ENCODE data around the gene CD82. TPM values are rescaled to one million over a fixed set of nuclear protein-coding genes. Genes with fewer than 3 reads are reported as not detected.

Gene CD82
- total RNA-seq, 1 experiment from 2014 or later = 30.7 TPM

DNA sequence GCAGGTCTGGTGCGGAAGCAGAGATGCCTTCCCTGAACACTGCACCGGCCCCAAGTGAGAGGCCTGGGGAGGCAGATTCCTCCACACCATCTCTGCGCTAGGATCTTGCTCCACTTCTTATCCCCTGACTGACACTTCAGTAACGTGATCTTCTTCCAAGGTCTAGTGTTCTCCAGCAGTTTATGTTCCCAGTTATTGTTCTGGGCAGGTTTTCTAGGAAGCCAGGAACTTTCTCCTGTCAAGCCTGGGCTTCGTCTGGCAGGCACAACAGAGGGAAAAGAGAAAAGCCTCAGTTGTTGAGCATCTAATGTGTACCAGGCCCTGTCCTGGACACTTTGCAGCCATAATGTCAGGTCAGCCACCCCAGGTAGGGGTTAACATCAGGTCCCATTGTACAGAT is 10.5 kb downstream of the CD82 start:
- CTCF ChIA-PET = no interaction called here
- no TSS peak for BruUV-seq (replicated peaks)
- Histone ChIP-seq H3K79me2 (ENCODE audit: low read depth) (no peaks in the 10 kb centered on the region), H3K9me2 (ENCODE audit: insufficient read depth) (no peaks in the 10 kb centered on the region), H3K9me3 (ENCODE audit: insufficient read depth, low read depth) (no peaks in the 10 kb centered on the region), H2AFZ (no peak overlapping the region), H3K27ac (peak overlapping the region; percentile 89), H3K27me3 (ENCODE audit: insufficient read depth, low read depth) (no peaks in the 10 kb centered on the region), H3K4me1 (replicated peaks; ENCODE audit: insufficient read depth) (peaks cover 53% of the 10 kb centered on the region), H4K20me1 (ENCODE audit: insufficient read depth) (no peaks in the 10 kb centered on the region), H3K4me2 (0 out of 2 replicates have a peak overlapping the region, but pooled peaks have one; percentile 56), H3K36me3 (ENCODE audit: low read depth) (no peaks in the 10 kb centered on the region), H3K4me3 (no peak overlapping the region), H3F3A (ENCODE audit: insufficient read depth, low read depth) (peaks cover 13% of the 10 kb centered on the region)
- POLR2A ChIA-PET (ENCODE audit: unreplicated experiment) = no interaction called here
- no peak for DNase-seq
- intact Hi-C loops (cut with micrococcal nuclease; ENCODE audit: unreplicated experiment) = no loop called here
- TF ChIP-seq, protein P1, sequence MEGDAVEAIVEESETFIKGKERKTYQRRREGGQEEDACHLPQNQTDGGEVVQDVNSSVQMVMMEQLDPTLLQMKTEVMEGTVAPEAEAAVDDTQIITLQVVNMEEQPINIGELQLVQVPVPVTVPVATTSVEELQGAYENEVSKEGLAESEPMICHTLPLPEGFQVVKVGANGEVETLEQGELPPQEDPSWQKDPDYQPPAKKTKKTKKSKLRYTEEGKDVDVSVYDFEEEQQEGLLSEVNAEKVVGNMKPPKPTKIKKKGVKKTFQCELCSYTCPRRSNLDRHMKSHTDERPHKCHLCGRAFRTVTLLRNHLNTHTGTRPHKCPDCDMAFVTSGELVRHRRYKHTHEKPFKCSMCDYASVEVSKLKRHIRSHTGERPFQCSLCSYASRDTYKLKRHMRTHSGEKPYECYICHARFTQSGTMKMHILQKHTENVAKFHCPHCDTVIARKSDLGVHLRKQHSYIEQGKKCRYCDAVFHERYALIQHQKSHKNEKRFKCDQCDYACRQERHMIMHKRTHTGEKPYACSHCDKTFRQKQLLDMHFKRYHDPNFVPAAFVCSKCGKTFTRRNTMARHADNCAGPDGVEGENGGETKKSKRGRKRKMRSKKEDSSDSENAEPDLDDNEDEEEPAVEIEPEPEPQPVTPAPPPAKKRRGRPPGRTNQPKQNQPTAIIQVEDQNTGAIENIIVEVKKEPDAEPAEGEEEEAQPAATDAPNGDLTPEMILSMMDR (conservative IDR thresholded peaks at IDR 0.05) = no peak

DNA sequence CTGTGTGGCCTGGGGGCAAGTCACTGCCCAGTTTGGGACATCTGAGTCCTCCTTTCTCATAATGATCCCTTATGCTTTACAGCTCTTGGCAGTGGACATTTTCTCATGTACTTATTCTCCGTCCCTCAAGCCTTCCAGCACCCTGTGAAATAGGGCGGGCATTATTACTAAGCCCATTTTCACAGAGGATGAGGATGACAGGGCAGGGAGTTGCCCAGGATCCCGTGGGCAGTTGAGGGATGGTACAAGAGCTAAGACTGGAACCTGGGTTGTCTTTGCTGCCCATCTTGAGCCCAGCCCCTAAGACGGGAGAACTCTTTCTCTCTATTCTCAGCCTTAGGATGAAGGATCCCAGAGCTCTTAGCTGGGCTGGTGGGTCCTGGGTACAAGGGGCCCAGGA is 11.2 kb downstream of the CD82 start:
- CTCF ChIA-PET = no interaction called here
- POLR2A ChIA-PET (ENCODE audit: unreplicated experiment) = no interaction called here
- intact Hi-C loops (cut with micrococcal nuclease; ENCODE audit: unreplicated experiment) = no loop called here
- TF ChIP-seq, protein P1 (conservative IDR thresholded peaks at IDR 0.05) = no peak
- TF ChIP-seq EZH2 (IDR thresholded peaks at IDR 0.05; ENCODE audit: low read depth) = no peak
- no peaks in the 10 kb centered on the region for H3K9me2 ChIP-seq (ENCODE audit: insufficient read depth)
- BruUV-seq (replicated peaks) = no TSS peak
- no peaks in the 10 kb centered on the region for H3K79me2 ChIP-seq (ENCODE audit: low read depth)
- no peak overlapping the region for H2AFZ ChIP-seq
- peak overlapping the region; percentile 89 for H3K27ac ChIP-seq
- H3K4me3 ChIP-seq = no peak overlapping the region
- no peaks in the 10 kb centered on the region for H3K36me3 ChIP-seq (ENCODE audit: low read depth)
- H3K4me1 ChIP-seq (replicated peaks; ENCODE audit: insufficient read depth) = peaks cover 53% of the 10 kb centered on the region
- peak overlapping the region; percentile 21; the same call in 1 of the 2 replicates for H3K4me2 ChIP-seq
- DNase-seq = no peak
- H3K27me3 ChIP-seq (ENCODE audit: insufficient read depth, low read depth) = no peaks in the 10 kb centered on the region
- peaks cover 13% of the 10 kb centered on the region for H3F3A ChIP-seq (ENCODE audit: insufficient read depth, low read depth)
- no peaks in the 10 kb centered on the region for H4K20me1 ChIP-seq (ENCODE audit: insufficient read depth)
- H3K9me3 ChIP-seq (ENCODE audit: insufficient read depth, low read depth) = no peaks in the 10 kb centered on the region

DNA sequence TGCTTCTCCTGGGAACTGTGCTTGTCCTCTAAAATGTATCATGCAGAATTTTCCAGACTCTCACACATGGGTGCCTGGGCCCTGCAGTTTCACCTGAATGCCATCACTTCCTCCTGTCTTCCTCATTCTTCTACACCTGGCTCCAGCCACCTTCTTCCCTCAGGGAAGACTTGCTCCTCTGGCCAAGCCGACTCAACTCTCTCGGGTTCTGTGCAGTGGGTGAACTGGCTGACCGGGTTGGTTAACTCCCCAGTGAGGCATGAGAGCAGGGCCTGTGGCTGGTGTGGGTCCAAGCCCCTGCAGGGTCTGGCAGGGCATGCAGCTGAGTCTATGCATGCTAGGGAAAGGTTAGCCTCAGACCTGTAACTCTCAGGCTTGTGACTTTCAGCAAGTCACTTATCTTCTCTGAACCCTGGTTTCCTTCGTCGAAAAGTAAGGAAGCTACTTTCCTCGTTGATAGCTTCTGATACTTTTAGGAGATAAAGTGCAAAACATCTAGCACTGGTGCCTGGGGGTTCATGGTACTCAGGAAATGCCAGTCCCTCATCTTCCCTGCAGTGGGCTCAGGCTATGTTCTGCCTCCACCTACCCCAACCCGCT is 11.9 kb downstream of the CD82 start:
- ChIA-PET CTCF (no interaction called here), POLR2A (ENCODE audit: unreplicated experiment) (no interaction called here)
- no peak overlapping the region for H3K4me3 ChIP-seq
- no peak for TF ChIP-seq EZH2 (IDR thresholded peaks at IDR 0.05; ENCODE audit: low read depth)
- TF ChIP-seq, protein P1 (conservative IDR thresholded peaks at IDR 0.05) = no peak
- peak overlapping the region; percentile 21; the same call in 1 of the 2 replicates for H3K4me2 ChIP-seq
- H3K9me2 ChIP-seq (ENCODE audit: insufficient read depth) = no peaks in the 10 kb centered on the region
- peak; percentile 70 to 93 for DNase-seq
- H3K27ac ChIP-seq = peak overlapping the region; percentile 89
- intact Hi-C loops (cut with micrococcal nuclease; ENCODE audit: unreplicated experiment) = no loop called here
- BruUV-seq (replicated peaks) = no TSS peak
- no peaks in the 10 kb centered on the region for H4K20me1 ChIP-seq (ENCODE audit: insufficient read depth)
- no peaks in the 10 kb centered on the region for H3K36me3 ChIP-seq (ENCODE audit: low read depth)
- H3K79me2 ChIP-seq (ENCODE audit: low read depth) = no peaks in the 10 kb centered on the region
- peaks cover 53% of the 10 kb centered on the region for H3K4me1 ChIP-seq (replicated peaks; ENCODE audit: insufficient read depth)
- H2AFZ ChIP-seq = no peak overlapping the region
- H3K27me3 ChIP-seq (ENCODE audit: insufficient read depth, low read depth) = no peaks in the 10 kb centered on the region
- peaks cover 13% of the 10 kb centered on the region for H3F3A ChIP-seq (ENCODE audit: insufficient read depth, low read depth)
- H3K9me3 ChIP-seq (ENCODE audit: insufficient read depth, low read depth) = no peaks in the 10 kb centered on the region
